DOHH2 (cell line): Measurements from ENCODE around the gene NFYC.

Experiments
- H3F3A ChIP-seq: fragments of 200-600 bp; sonication (generic), shearing (Covaris generic); 2 replicates; pipeline ENCODE4 v1.6.0; 2016; ENCODE audit warnings: antibody characterized with exemption, mild to moderate bottlenecking; ENCODE audit not compliant: control insufficient read depth, insufficient read depth
- H3K27ac ChIP-seq: fragments of 200-600 bp; sonication (generic); 2 replicates; pipeline ENCODE4 v1.5.1; 2014; ENCODE audit warnings: low read depth, mild to moderate bottlenecking, low read length, moderate library complexity
- H3K27me3 ChIP-seq: fragments of 200-600 bp; sonication (generic); 2 replicates; pipeline ENCODE4 v1.6.1; 2014; ENCODE audit warnings: mild to moderate bottlenecking, low read length, mixed read lengths; ENCODE audit not compliant: control insufficient read depth
- H3K36me3 ChIP-seq: fragments of 200-600 bp; sonication (generic); 2 replicates; pipeline ENCODE4 v1.6.1; 2014; ENCODE audit warnings: mild to moderate bottlenecking, low read length, moderate library complexity, mixed read lengths; ENCODE audit not compliant: control insufficient read depth
- H3K4me1 ChIP-seq: fragments of 200-600 bp; sonication (generic); 2 replicates; pipeline ENCODE4 v1.6.1; 2014; ENCODE audit warnings: mild to moderate bottlenecking, low read length, mixed read lengths; ENCODE audit not compliant: control insufficient read depth
- H3K4me2 ChIP-seq: fragments of 200-600 bp; sonication (generic); 2 replicates; pipeline ENCODE4 v1.6.0; 2014; ENCODE audit warnings: mild to moderate bottlenecking, low read length, moderate library complexity
- H3K4me3 ChIP-seq: fragments of 200-600 bp; sonication (generic); 2 replicates; pipeline ENCODE4 v1.5.1; 2014; ENCODE audit warnings: mild to moderate bottlenecking, low read length, mixed read lengths
- H3K79me2 ChIP-seq: fragments of 200-600 bp; sonication (generic); 2 replicates; pipeline ENCODE4 v1.6.1; 2014; ENCODE audit warnings: mild to moderate bottlenecking, low read length, mixed read lengths; ENCODE audit not compliant: control insufficient read depth
- H3K9me2 ChIP-seq: fragments of 200-600 bp; sonication (generic); replicated peaks from 2 replicates; pipeline ENCODE4 v1.6.1; 2014; ENCODE audit warnings: mild to moderate bottlenecking, low read length, mixed read lengths; ENCODE audit not compliant: control insufficient read depth
- H3K9me3 ChIP-seq: fragments of 200-600 bp; sonication (generic); 2 replicates; pipeline ENCODE4 v1.6.1; 2014; ENCODE audit warnings: antibody characterized with exemption, low read length, mixed read lengths; ENCODE audit not compliant: control insufficient read depth, insufficient read depth
- H4K20me1 ChIP-seq: fragments of 200-600 bp; sonication (generic); 2 replicates; pipeline ENCODE4 v1.6.0; 2014; ENCODE audit warnings: low read depth, mild to moderate bottlenecking, antibody characterized with exemption, low read length, moderate library complexity; ENCODE audit not compliant: control insufficient read depth, insufficient read depth
- EZH2phosphoT487 ChIP-seq: fragments of 200-600 bp; sonication (generic); IDR thresholded peaks from 2 replicates; pipeline ENCODE4 v1.6.1; 2017; ENCODE audit warnings: borderline replicate concordance, mild to moderate bottlenecking, antibody characterized with exemption, low read length, moderate library complexity, mixed read lengths
- TF ChIP-seq, protein P1 (sequence below): fragments of 200-600 bp; sonication (generic); IDR thresholded peaks from one replicate; pipeline ENCODE4 v1.5.1; 2014; ENCODE audit warnings: antibody characterized with exemption, mild to moderate bottlenecking, low read depth, low read length; ENCODE audit not compliant: poor library complexity, severe bottlenecking

NFYC gene

DNA sequence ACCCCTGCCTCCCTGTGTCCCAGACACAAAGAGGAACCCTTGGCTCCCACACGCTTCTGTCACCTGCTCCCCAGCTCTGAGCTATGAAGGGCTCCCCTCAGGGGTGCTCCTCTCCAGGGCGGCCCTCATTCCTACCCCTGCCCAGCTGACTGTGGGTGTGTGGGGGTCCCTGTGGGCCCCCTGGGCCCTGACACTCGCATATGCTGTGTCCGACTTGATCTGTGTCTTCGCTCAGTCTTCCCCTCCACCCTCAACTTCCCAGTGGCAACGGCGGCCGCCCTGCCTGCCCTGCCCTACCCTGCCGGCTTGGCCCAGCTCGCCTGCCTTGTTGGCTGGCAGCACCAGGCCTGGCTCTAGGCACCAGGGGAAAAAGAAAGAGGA is 93.3 kb downstream of the NFYC start:
- H3K4me2 ChIP-seq, result no peak overlapping the region
- no peaks in the 10 kb centered on the region for H3K36me3 ChIP-seq
- no peaks in the 10 kb centered on the region for H4K20me1 ChIP-seq
- no peak overlapping the region for H3K4me3 ChIP-seq
- H3K9me3 ChIP-seq, result no peaks in the 10 kb centered on the region
- no peaks in the 10 kb centered on the region for H3K9me2 ChIP-seq
- no peak for TF ChIP-seq EZH2phosphoT487
- TF ChIP-seq, protein P1, sequence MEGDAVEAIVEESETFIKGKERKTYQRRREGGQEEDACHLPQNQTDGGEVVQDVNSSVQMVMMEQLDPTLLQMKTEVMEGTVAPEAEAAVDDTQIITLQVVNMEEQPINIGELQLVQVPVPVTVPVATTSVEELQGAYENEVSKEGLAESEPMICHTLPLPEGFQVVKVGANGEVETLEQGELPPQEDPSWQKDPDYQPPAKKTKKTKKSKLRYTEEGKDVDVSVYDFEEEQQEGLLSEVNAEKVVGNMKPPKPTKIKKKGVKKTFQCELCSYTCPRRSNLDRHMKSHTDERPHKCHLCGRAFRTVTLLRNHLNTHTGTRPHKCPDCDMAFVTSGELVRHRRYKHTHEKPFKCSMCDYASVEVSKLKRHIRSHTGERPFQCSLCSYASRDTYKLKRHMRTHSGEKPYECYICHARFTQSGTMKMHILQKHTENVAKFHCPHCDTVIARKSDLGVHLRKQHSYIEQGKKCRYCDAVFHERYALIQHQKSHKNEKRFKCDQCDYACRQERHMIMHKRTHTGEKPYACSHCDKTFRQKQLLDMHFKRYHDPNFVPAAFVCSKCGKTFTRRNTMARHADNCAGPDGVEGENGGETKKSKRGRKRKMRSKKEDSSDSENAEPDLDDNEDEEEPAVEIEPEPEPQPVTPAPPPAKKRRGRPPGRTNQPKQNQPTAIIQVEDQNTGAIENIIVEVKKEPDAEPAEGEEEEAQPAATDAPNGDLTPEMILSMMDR, result no peak
- peaks cover 26% of the 10 kb centered on the region for H3K27me3 ChIP-seq
- H3K79me2 ChIP-seq, result no peaks in the 10 kb centered on the region
- no peaks in the 10 kb centered on the region for H3K4me1 ChIP-seq
- H3F3A ChIP-seq, result no peaks in the 10 kb centered on the region
- no peak overlapping the region for H3K27ac ChIP-seq

DNA sequence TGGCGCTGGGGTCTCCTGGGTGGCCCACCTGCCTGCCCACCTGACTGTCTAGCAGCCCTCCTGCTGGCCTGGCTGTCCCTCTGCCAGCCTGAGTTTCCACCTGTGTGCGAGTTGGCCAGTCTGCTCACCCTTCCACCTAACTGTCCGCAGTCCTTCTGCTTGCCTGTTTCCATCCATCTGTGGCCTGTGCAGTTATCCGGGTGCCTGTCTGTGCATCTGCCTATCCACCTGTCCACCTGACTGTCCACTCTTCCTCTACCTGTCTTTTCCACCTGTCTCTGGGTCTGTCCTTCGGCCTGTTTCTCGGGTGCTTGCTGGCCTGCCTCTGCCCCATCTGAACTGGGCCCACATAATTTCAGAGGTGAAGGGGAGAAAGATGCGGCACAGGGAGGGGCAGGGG is 93.9 kb downstream of the NFYC start:
- H4K20me1 ChIP-seq, result no peaks in the 10 kb centered on the region
- H3K4me3 ChIP-seq, result no peak overlapping the region
- no peak overlapping the region for H3K4me2 ChIP-seq
- no peaks in the 10 kb centered on the region for H3K36me3 ChIP-seq
- H3K4me1 ChIP-seq, result no peaks in the 10 kb centered on the region
- peaks cover 32% of the 10 kb centered on the region for H3K27me3 ChIP-seq
- no peaks in the 10 kb centered on the region for H3F3A ChIP-seq
- H3K9me2 ChIP-seq, result no peaks in the 10 kb centered on the region
- TF ChIP-seq, protein P1, result no peak
- no peak for TF ChIP-seq EZH2phosphoT487
- no peak overlapping the region for H3K27ac ChIP-seq
- no peaks in the 10 kb centered on the region for H3K9me3 ChIP-seq
- no peaks in the 10 kb centered on the region for H3K79me2 ChIP-seq

DNA sequence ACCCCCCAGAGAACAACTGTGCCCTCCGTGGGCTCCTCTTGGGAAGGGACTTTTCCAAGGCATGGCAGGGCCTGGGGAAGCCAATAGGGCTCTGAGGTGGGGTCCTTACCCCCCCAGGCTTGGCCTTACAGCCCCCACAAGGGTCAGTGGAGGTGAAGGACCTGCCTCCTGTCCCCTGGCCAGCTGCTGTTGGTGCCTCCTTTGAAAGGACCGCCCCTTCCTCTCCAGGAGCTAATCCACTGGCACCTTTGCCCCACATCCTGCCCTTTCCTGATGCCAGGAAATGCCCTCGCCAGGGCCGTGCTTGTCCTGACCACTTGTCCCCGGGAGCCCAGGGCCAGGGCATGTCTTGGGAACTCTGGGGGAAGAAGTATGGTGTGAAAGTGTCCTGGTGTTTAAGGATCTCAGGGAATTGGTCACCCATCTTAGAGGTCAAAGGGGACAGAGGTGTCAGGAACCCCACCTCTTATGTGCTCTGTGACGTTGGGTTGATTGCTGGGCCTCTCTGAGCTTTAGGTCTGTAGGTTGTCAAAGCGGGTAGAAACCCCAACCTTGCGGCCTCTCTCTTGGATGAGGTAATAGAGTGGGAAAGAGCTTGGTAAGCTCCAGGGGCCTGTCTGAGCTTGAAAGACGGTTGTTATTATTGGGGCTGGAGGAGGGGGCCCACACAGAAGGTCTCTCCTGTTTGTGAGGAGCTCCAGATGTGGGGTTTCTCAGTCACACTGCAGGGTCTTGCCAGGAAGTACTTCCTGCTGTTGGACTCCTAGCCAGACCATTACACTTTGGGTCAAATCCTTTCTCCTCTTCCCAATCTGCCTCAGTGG is 94.9 kb downstream of the NFYC start:
- Histone ChIP-seq H4K20me1 (no peaks in the 10 kb centered on the region), H3K9me3 (no peaks in the 10 kb centered on the region), H3K4me2 (no peak overlapping the region), H3K79me2 (no peaks in the 10 kb centered on the region), H3K9me2 (no peaks in the 10 kb centered on the region), H3K27ac (no peak overlapping the region), H3K4me3 (no peak overlapping the region), H3K4me1 (no peaks in the 10 kb centered on the region), H3F3A (no peaks in the 10 kb centered on the region), H3K27me3 (peaks cover 32% of the 10 kb centered on the region), H3K36me3 (no peaks in the 10 kb centered on the region)
- TF ChIP-seq, protein P1, result no peak
- no peak for TF ChIP-seq EZH2phosphoT487
